Lung (tissue), 12 donors: ENCODE measurements around the gene MGAT3. TPM values are rescaled to one million over a fixed set of nuclear protein-coding genes. Genes with fewer than 3 reads are reported as not detected.

Source experiments
- ATAC-seq: fragments of 200-7000 bp; cut with Tn5 transposase; one replicate; pipeline ENCODE4 v1.9.1; 2020; ENCODE audit warnings: moderate number of reproducible peaks; ENCODE audit not compliant: insufficient read depth, low FRiP score
- DNase-seq, 3 donors: peaks; one replicate each; pipeline ENCODE4 v3.0.0-alpha.2; 2013 to 2017
- H3K27ac ChIP-seq, 2 donors: one replicate each; pipeline ENCODE4 v1.5.1; 2013; ENCODE audit warnings: mild to moderate bottlenecking in 2 of 2, moderate library complexity in 2 of 2, control low read depth in 1 of 2, inconsistent platforms in 1 of 2, low read depth in 1 of 2, low read length in 1 of 2
- H3K27me3 ChIP-seq, 3 donors: one replicate each; pipeline ENCODE4 v1.5.1; 2013; ENCODE audit warnings: low read length in 2 of 3; ENCODE audit not compliant: control insufficient read depth in 3 of 3, insufficient read depth in 3 of 3
- H3K36me3 ChIP-seq, 4 donors: one replicate each; pipeline ENCODE4 v1.5.1; 2013; ENCODE audit warnings: low read length in 4 of 4, mild to moderate bottlenecking in 1 of 4, moderate library complexity in 1 of 4; ENCODE audit not compliant: control insufficient read depth in 4 of 4, insufficient read depth in 4 of 4
- H3K4me1 ChIP-seq, 5 donors: one replicate each; pipeline ENCODE4 v1.5.1; 2013; ENCODE audit warnings: low read length in 5 of 5, mild to moderate bottlenecking in 2 of 5, moderate library complexity in 1 of 5; ENCODE audit not compliant: control insufficient read depth in 5 of 5, insufficient read depth in 5 of 5
- H3K4me3 ChIP-seq: one replicate; pipeline ENCODE4 v1.5.1; 2013; ENCODE audit warnings: mild to moderate bottlenecking, control low read depth, moderate library complexity
- H3K9ac ChIP-seq, 2 donors: one replicate each; pipeline ENCODE4 v1.5.1; 2013; ENCODE audit warnings: low read length in 2 of 2, control low read depth in 1 of 2; ENCODE audit not compliant: insufficient read depth in 1 of 2
- H3K9me3 ChIP-seq, 4 donors: one replicate each; pipeline ENCODE4 v1.5.1; 2013; ENCODE audit warnings: low read length in 3 of 4, mild to moderate bottlenecking in 1 of 4, moderate library complexity in 1 of 4; ENCODE audit not compliant: control insufficient read depth in 4 of 4, insufficient read depth in 3 of 4
- WGBS, 2 donors: extraction: QIAGEN DNeasy Blood & Tissue Kit; methylation state at CpG; one replicate each; pipeline ENCODE4 v1.1.7; 2013; 5-methylcytosine and 5-hydroxymethylcytosine counted together
- polyA plus RNA-seq, 2 donors: library from polyadenylated mRNA; stranded (reverse); fragments of 200-250 nt; gene quantifications; one replicate each; pipeline ENCODE4 v1.2.1, GENCODE V29; 2013
- total RNA-seq, 2 donors: library from RNA; depleted of rRNA in 1 of 2; stranded (reverse); fragments of >200 nt in 1 of 2; gene quantifications; one replicate each; pipeline ENCODE4 v1.2.1, GENCODE V29; 2014 to 2021
- TF ChIP-seq, protein P1 (sequence below): IDR thresholded peaks from 2 replicates; pipeline ENCODE4 v1.5.1; 2012; ENCODE audit warnings: mild to moderate bottlenecking; ENCODE audit errors: control extremely low read depth, extremely low read depth
- donor health status: control.
- donor health status: control.
- donor health status: Bipolar disorder and iron deficiency.
- donor health status: healthy.
- donor health status: DM: yes; HTN: yes; CAD: no.

The MGAT3 gene
- total and polyA plus RNA-seq, 4 donors: 5.6 to 19.4 (median 5.9) TPM

DNA sequence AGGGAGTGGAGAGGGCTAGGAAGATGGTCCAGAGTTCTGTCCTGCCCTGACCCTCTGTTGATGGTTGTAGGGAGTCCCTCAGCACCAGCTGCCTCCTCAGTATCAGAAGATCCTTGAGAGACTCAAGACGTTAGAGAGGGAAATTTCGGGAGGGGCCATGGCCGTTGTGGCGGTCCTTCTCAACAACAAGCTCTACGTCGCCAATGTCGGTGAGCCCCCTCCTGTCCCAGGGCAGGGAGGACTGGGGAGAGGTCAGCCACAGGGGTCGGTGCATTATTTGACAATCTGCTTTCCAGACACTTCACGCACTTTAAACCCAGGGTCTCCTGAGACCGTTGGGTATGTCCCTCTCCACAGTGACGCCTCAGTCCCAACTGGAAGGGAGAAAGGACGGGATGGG, 39.2 kb upstream of the MGAT3 start:
- WGBS, 2 donors: 96 to 98% methylated on average over 12 of the region's 12 CpGs
- Histone ChIP-seq H3K4me3 (no peak overlapping the region), H3K27me3 (no peaks in the 10 kb centered on the region), H3K9ac (no peak overlapping the region), H3K36me3 (peaks cover 18 to 53% (median 43%) of the 10 kb centered on the region in 4 donors), H3K9me3 (no peaks in the 10 kb centered on the region), H3K27ac (no peak overlapping the region), H3K4me1 (no peaks in the 10 kb centered on the region)
- DNase-seq (no peak), ATAC-seq (no peak)
- TF ChIP-seq, protein P1, sequence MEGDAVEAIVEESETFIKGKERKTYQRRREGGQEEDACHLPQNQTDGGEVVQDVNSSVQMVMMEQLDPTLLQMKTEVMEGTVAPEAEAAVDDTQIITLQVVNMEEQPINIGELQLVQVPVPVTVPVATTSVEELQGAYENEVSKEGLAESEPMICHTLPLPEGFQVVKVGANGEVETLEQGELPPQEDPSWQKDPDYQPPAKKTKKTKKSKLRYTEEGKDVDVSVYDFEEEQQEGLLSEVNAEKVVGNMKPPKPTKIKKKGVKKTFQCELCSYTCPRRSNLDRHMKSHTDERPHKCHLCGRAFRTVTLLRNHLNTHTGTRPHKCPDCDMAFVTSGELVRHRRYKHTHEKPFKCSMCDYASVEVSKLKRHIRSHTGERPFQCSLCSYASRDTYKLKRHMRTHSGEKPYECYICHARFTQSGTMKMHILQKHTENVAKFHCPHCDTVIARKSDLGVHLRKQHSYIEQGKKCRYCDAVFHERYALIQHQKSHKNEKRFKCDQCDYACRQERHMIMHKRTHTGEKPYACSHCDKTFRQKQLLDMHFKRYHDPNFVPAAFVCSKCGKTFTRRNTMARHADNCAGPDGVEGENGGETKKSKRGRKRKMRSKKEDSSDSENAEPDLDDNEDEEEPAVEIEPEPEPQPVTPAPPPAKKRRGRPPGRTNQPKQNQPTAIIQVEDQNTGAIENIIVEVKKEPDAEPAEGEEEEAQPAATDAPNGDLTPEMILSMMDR: no peak

DNA sequence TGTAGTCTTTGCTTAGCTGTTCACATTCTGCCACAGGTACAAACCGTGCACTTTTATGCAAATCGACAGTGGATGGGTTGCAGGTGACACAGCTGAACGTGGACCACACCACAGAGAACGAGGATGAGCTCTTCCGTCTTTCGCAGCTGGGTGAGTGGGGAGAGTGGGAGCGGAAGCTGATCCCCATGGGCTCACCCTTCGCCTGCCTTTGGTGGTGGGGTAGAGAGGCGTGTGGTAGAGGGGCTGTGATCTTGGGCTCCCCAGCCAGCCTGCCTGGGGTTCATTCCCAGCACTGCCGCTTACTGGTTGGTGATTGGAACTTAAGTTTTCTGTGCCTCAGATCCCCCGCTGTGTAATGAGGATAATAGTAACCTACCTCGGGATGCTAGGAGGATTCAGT, 38.1 kb upstream of the MGAT3 start:
- H3K4me1 ChIP-seq: no peaks in the 10 kb centered on the region
- no peak overlapping the region for H3K4me3 ChIP-seq
- H3K27me3 ChIP-seq: no peaks in the 10 kb centered on the region
- WGBS, 2 donors: 95 to 97% methylated on average over 12 of the region's 12 CpGs
- TF ChIP-seq, protein P1: no peak
- no peak for ATAC-seq
- DNase-seq: no peak
- no peak overlapping the region for H3K9ac ChIP-seq
- H3K9me3 ChIP-seq: no peaks in the 10 kb centered on the region
- H3K36me3 ChIP-seq: peaks cover 18 to 53% (median 45%) of the 10 kb centered on the region in 4 donors
- no peak overlapping the region for H3K27ac ChIP-seq

DNA sequence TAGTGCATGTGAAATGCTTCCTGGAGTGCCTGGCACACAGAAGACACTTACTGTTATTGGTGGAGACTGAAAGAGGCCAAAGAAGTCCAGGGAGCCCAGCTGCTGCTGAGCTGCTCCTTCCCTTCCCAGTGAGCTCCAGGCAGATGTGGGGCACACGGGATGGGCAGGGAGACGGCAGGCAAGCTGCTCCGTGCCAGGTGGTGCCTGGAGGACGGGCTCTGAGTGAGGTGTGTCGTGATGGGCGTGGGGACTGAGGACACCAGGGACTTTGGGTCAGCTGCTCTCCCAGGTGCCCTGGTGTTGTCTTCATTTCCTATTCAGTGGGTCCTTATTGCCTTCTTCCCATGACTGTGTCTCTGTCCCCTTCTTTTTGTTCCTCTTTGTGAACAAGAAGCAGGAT, 37.7 kb upstream of the MGAT3 start:
- DNase-seq (no peak), ATAC-seq (no peak)
- Histone ChIP-seq H3K4me1 (no peaks in the 10 kb centered on the region), H3K27me3 (no peaks in the 10 kb centered on the region), H3K27ac (no peak overlapping the region), H3K9ac (no peak overlapping the region), H3K9me3 (no peaks in the 10 kb centered on the region), H3K4me3 (no peak overlapping the region), H3K36me3 (peaks cover 18 to 54% (median 48%) of the 10 kb centered on the region in 4 donors)
- WGBS, 2 donors: 97 to 98% methylated on average over 6 of the region's 6 CpGs
- TF ChIP-seq, protein P1: no peak

DNA sequence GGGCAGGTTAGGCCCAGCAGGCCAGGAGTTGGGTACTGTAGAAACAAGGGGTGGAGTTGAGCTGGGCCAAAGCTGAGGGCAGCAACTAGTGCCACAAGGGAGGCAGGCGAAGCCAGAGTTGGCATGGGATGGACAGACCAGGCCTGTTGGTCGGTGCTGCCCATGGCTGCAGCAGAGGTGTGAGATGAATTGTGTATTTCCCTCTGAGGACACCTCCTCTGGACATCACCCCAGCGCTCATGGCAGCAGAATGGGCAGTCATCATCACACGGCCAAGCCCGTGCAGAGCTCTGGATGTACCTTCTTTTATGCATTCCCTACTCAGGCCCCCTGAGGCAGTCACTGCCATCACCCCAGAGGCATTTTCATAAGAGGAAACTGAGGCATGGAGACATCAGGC, 36.9 kb upstream of the MGAT3 start:
- ATAC-seq: no peak
- Histone ChIP-seq H3K9ac (no peak overlapping the region), H3K4me1 (no peaks in the 10 kb centered on the region), H3K27me3 (no peaks in the 10 kb centered on the region), H3K4me3 (no peak overlapping the region), H3K36me3 (peaks cover 18 to 53% (median 51%) of the 10 kb centered on the region in 4 donors), H3K27ac (no peak overlapping the region), H3K9me3 (no peaks in the 10 kb centered on the region)
- WGBS, 2 donors: 95 to 96% methylated on average over 5 of the region's 5 CpGs
- DNase-seq: no peak
- TF ChIP-seq, protein P1: no peak
